NCI-H187 treated with DMSO at 0.1 percent for 48 hours (cell line): ENCODE measurements around the gene CLCA2.
"Not testable (repeated sequence)": the region's sequence is repeated elsewhere in the genome, so short reads cannot be mapped to it uniquely, and the experiment has no call there.

Experiments used
- DNase-seq: peaks from one replicate; lab custom pipeline; 2025; lab: John Stamatoyannopoulos, UW

CLCA2 gene

GRCh38 chr1:86477682-86478081, 53.7 kb downstream of the CLCA2 start:
- no peak for DNase-seq

GRCh38 chr1:86478416-86479156, 54.6 kb downstream of the CLCA2 start:
- DNase-seq: no peak

- no peak for DNase-seq
Measured at GRCh38 chr1:86481966-86482365, 58.0 kb downstream of the CLCA2 start.

GRCh38 chr1:86487131-86487810, 63.3 kb downstream of the CLCA2 start:
- no peak for DNase-seq

GRCh38 chr1:86487811-86488141, 63.8 kb downstream of the CLCA2 start:
- no peak for DNase-seq

DNA sequence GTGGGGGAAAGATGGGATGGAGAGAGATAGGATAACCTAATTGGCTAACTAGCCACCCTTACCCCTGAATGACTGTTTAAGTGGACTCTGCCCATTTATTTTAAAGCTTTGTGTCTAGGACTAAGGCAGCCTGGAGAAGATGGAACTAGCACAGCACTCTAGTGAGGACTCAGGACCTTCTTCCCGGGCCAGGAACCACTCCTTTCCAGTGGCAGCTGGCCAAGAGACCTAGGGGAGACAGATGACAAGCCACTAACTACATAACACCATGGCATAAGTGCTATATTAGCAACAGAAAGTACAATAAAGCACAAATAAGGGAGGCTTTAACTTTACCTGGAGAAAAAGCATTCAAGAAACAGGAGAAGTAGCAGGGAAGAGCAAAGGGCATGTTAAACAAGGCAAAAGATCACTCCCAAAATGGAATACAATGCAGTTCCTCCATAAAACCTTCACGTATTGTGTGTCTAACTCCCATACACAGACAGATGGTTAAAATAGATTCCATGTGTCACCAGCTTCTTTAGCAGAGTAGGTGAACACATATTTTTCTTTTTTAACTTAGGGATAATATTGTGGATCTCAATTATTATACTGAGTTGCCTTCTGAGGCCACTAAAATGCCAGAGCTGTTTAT, 65.4 kb downstream of the CLCA2 start:
- DNase-seq: no peak

- no peak for DNase-seq
Measured at GRCh38 chr1:86491171-86491950, 67.4 kb downstream of the CLCA2 start.

- no peak for DNase-seq
Measured at GRCh38 chr1:86498281-86498680, 74.3 kb downstream of the CLCA2 start.

DNA sequence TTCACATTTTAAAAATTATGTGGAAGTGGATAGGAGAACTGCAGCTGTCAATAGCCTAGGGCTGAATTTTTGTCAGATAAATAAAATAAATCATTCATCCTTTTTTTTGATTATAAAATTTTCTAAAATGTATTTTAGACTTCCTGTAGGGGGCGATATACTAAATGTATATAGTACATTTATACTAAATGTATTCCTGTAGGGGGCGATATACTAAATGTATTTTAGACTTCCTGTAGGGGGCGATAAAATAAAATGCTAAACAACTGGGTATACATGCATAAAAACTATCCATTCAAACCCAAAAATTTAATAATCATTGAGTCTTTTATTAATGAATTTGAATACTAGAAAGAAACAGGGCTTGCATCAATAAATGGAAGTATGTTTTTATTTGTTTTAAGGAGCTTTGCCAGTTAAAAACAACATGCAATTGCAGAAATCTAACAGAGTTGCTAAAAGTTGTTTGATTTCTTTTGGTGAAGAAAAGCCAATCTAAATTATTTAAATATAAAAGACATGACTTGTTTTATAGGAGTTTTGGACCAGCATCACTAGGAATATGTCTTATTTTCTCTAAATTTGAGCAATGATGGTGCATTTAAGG, 76.1 kb downstream of the CLCA2 start:
- peak; percentile 19 for DNase-seq

- DNase-seq: no peak
Measured at GRCh38 chr1:86500714-86501113, 76.7 kb downstream of the CLCA2 start.

- DNase-seq: not testable (repeated sequence)
Measured at GRCh38 chr1:86502125-86502646, 78.2 kb downstream of the CLCA2 start.

- DNase-seq: no peak
Measured at GRCh38 chr1:86502721-86503405, 78.9 kb downstream of the CLCA2 start.

GRCh38 chr1:86503406-86504136, 79.6 kb downstream of the CLCA2 start:
- DNase-seq: no peak

DNA sequence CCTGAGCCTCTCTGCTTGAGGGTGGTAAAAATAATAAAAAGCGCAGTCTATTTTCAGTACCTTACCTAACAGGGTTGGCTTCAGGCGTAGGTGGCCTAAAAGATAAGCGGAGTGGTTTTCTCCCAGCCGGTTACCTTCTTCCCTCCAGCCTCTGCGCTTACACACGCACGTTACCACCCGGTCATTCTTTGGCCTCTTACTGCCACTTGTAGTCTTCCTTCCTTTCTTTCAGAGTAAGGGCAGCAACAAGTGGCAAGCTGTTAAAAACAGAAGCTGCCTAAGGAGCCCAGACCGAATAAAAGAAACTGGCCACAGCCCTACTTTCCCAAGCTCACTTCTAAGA, 80.1 kb downstream of the CLCA2 start:
- no peak for DNase-seq

DNA sequence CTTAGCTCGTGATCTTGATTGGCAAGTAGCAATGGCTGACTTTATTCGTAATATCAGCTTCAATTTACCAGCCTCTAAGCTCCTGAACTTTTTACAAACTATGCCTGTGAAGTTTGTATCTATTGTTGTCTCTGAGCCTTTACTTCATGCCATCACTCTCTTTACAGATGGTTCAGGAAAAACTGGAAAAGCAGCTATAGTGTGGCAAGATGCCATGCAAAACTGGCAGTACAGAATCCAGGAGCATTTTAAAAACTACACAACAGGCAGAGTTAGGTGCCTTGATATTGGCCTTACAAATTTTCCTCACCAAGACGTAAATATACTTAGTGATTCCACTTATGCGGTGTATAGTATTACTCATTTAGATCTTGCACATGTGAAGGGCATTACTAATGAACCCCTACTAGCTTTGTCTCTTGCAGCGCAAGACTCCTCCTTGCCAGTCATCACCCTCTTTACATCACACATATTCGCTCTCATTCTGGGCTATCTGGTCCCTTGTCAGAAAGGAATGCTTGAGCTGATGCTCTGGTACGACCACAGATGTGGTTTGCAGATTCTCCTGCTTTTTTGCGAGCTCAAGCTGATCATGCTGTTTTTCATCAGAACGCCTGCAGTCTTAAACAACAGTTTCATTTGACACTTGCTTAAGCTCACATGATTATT, 81.1 kb downstream of the CLCA2 start:
- no peak for DNase-seq

GRCh38 chr1:86505564-86505902, 81.6 kb downstream of the CLCA2 start:
- no peak for DNase-seq
